K562 (cell line): ENCODE results near the gene NECTIN2. TPM values are rescaled to one million over a fixed set of nuclear protein-coding genes. Genes with fewer than 3 reads are reported as not detected.

Source experiments
- BRF1 ChIP-seq: IDR thresholded peaks from 3 replicates; pipeline ENCODE4 v1.6.1; 2011; ENCODE audit warnings: borderline replicate concordance, mild to moderate bottlenecking; ENCODE audit not compliant: insufficient read length; ENCODE audit errors: extremely low read depth
- CC2D1A ChIP-seq: fragments of 450-650 bp; IDR thresholded peaks from 2 replicates; pipeline ENCODE4 v1.6.1; 2017; ENCODE audit warnings: mild to moderate bottlenecking
- E2F8 ChIP-seq: fragments of 450-650 bp; IDR thresholded peaks from 2 replicates; pipeline ENCODE4 v1.7.1; 2018; ENCODE audit warnings: mild to moderate bottlenecking, low read depth; ENCODE audit not compliant: partially characterized antibody
- FIP1L1 ChIP-seq: fragments of 200-400 bp; formaldehyde crosslinking; IDR thresholded peaks from 2 replicates; pipeline ENCODE4 v1.6.1; 2018; ENCODE audit warnings: mild to moderate bottlenecking, low read depth, low read length; ENCODE audit not compliant: poor library complexity, severe bottlenecking
- HDAC1 ChIP-seq, 2 experiments: fragments of 450-650 bp; IDR thresholded peaks; 2 replicates each; pipeline ENCODE4 v1.6.1; 2016 to 2017; ENCODE audit warnings: inconsistent platforms in 1 of 2, mild to moderate bottlenecking in 1 of 2, moderate library complexity in 1 of 2
- HDAC2 ChIP-seq: fragments of 450-650 bp; IDR thresholded peaks from 2 replicates; pipeline ENCODE4 v1.6.1; 2016; ENCODE audit warnings: mild to moderate bottlenecking
- MAFF ChIP-seq: IDR thresholded peaks from 2 replicates; pipeline ENCODE4 v1.6.1; 2012; ENCODE audit warnings: low read length, improper control_type of control experiment
- MITF ChIP-seq: IDR thresholded peaks from 2 replicates; pipeline ENCODE4 v1.6.1; 2014; ENCODE audit warnings: antibody characterized with exemption
- NCOR1 ChIP-seq: fragments of 450-650 bp; IDR thresholded peaks from 2 replicates; pipeline ENCODE4 v1.6.1; 2016; ENCODE audit warnings: mild to moderate bottlenecking, moderate library complexity
- SIN3A ChIP-seq, 2 experiments: fragments of 150-350 bp in 1 of 2; IDR thresholded peaks; 2 replicates each; pipeline ENCODE4 v1.6.1; 2011 to 2016; ENCODE audit warnings: borderline replicate concordance in 2 of 2, low read depth in 2 of 2, low read length in 2 of 2, mild to moderate bottlenecking in 2 of 2, moderate library complexity in 2 of 2; ENCODE audit not compliant: control insufficient read depth in 1 of 2
- SMARCA4 ChIP-seq: fragments of 450-650 bp; IDR thresholded peaks from 2 replicates; pipeline ENCODE4 v1.6.1; 2016
- TAF7 ChIP-seq: fragments of 450-650 bp; IDR thresholded peaks from 2 replicates; pipeline ENCODE4 v1.6.1; 2016; ENCODE audit warnings: missing genetic modification characterization, missing compliant biosample characterization
- TAL1 ChIP-seq: fragments of 450-650 bp; IDR thresholded peaks from 2 replicates; pipeline ENCODE4 v1.6.1; 2016; ENCODE audit warnings: mild to moderate bottlenecking
- TOE1 ChIP-seq, 2 experiments: fragments of 450-650 bp in 1 of 2; sonication (generic) in 1 of 2; formaldehyde crosslinking in 1 of 2; IDR thresholded peaks; 2 replicates each; pipeline versions ENCODE4 v1.7.1 to v1.8.0; 2016 to 2022; ENCODE audit warnings: borderline replicate concordance in 2 of 2, mild to moderate bottlenecking in 2 of 2, antibody characterized with exemption in 1 of 2, inconsistent platforms in 1 of 2, low read depth in 1 of 2, missing genetic modification reagents in 1 of 2, moderate library complexity in 1 of 2
- ZNF311 ChIP-seq: fragments of 250-450 bp; sonication (Bioruptor Pico); IDR thresholded peaks from 2 replicates; pipeline ENCODE4 v1.4.0; 2020; ENCODE audit warnings: mild to moderate bottlenecking, moderate library complexity
- ZNF592 ChIP-seq: fragments of 450-650 bp; IDR thresholded peaks from 2 replicates; pipeline ENCODE4 v1.6.1; 2017; ENCODE audit warnings: antibody characterized with exemption, mild to moderate bottlenecking
- polyA plus RNA-seq, 8 experiments: library from polyadenylated mRNA; depleted of rRNA in 4 of 8; stranded (reverse) in 5 of 8; unstranded in 3 of 8; fragments of >200 nt; fragmentation: Nextera tagmentation in 2 of 8; fragmentation: Illumina TruSeq in 1 of 8; extraction: Ambion mirVana in 2 of 8; extraction: Trizol in 1 of 8; gene quantifications; 2 replicates each; pipeline versions ENCODE4 v1.2.1 to v1.2.3, GENCODE V29; 2011 to 2014; ENCODE audit warnings: inconsistent platforms in 1 of 8, missing spikeins in 1 of 8
- total RNA-seq, 7 experiments: library from RNA; depleted of rRNA in 6 of 7; stranded (reverse); fragments of >200 nt in 6 of 7; fragmentation: Illumina TruSeq in 2 of 7; extraction: Trizol in 2 of 7; gene quantifications; 2 replicates each; pipeline versions ENCODE4 v1.2.1 to v1.2.3, GENCODE V29; 2011 to 2021; ENCODE audit warnings: low replicate concordance in 1 of 7
- TF ChIP-seq, protein P1 (sequence below): fragments of 450-650 bp; IDR thresholded peaks from 2 replicates; pipeline ENCODE4 v1.6.1; 2016; ENCODE audit warnings: mild to moderate bottlenecking

Gene NECTIN2
- total and polyA plus RNA-seq, 9 of the 15 experiments (the other 6 are each of a cell fraction or from before 2014, with no cell fraction given), result 3.9 to 94.9 (median 34.9) TPM

- peak; percentile 73; the same call in 1 of the 2 replicates for TF ChIP-seq ZNF592
- TF ChIP-seq HDAC1 (IDR thresholded peaks at IDR 0.05), result 0 out of 4 replicates have a peak, but pooled peaks of 1 of the 2 experiments have one; percentile 44
- no peak for TF ChIP-seq E2F8
- TF ChIP-seq TAF7 (tag), result peak; percentile 18; the same call in 1 of the 2 replicates
- no peak for TF ChIP-seq HDAC2
- TF ChIP-seq TOE1 (IDR thresholded peaks at IDR 0.05; ENCODE audit: borderline replicate concordance), result peak; percentile 63; the same call in 1 of the 2 replicates
- TF ChIP-seq TOE1 (CRISPR knock-in tag; IDR thresholded peaks at IDR 0.05; ENCODE audit: borderline replicate concordance, low read depth), result no peak
- no peak for TF ChIP-seq MAFF
- no peak for TF ChIP-seq FIP1L1
- TF ChIP-seq ZNF311 (CRISPR knock-in tag), result no peak
- no peak for TF ChIP-seq MITF
- peak; percentile 57; the same call in 1 of the 2 replicates for TF ChIP-seq CC2D1A
- 0 out of 2 replicates have a peak, but pooled peaks have one; percentile 23 for TF ChIP-seq NCOR1
- TF ChIP-seq, protein P1, sequence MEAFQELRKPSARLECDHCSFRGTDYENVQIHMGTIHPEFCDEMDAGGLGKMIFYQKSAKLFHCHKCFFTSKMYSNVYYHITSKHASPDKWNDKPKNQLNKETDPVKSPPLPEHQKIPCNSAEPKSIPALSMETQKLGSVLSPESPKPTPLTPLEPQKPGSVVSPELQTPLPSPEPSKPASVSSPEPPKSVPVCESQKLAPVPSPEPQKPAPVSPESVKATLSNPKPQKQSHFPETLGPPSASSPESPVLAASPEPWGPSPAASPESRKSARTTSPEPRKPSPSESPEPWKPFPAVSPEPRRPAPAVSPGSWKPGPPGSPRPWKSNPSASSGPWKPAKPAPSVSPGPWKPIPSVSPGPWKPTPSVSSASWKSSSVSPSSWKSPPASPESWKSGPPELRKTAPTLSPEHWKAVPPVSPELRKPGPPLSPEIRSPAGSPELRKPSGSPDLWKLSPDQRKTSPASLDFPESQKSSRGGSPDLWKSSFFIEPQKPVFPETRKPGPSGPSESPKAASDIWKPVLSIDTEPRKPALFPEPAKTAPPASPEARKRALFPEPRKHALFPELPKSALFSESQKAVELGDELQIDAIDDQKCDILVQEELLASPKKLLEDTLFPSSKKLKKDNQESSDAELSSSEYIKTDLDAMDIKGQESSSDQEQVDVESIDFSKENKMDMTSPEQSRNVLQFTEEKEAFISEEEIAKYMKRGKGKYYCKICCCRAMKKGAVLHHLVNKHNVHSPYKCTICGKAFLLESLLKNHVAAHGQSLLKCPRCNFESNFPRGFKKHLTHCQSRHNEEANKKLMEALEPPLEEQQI, result no peak
- no peak for TF ChIP-seq BRF1
- peak; percentile 69; the same call in 1 of the 2 replicates for TF ChIP-seq SMARCA4
- no peak for TF ChIP-seq SIN3A (IDR thresholded peaks at IDR 0.05; ENCODE audit: borderline replicate concordance in 2 of 2, control insufficient read depth in 1 of 2, low read depth in 2 of 2, low read length in 2 of 2)
- 0 out of 2 replicates have a peak, but pooled peaks have one; percentile 8 for TF ChIP-seq TAL1
Measured at GRCh38 chr19:44889830-44890365, 43.8 kb downstream of the NECTIN2 start (continued).
